Stimulated activated naive CD4-positive, alpha-beta T cell (primary cell): Measurements from ENCODE around the gene TAF8.
"Not testable (repeated sequence)": the region's sequence is repeated elsewhere in the genome, so short reads cannot be mapped to it uniquely, and the experiment has no call there.

Experiments used
- DNase-seq, 6 experiments: peaks; one replicate each; lab custom pipeline; 2025; lab: John Stamatoyannopoulos, UW

Gene TAF8

GRCh38 chr6:42029062-42029685, 21.1 kb upstream of the TAF8 start:
- DNase-seq, result no peak

- no peak for DNase-seq
Observed at GRCh38 chr6:42029881-42030280, 20.4 kb upstream of the TAF8 start.

DNA sequence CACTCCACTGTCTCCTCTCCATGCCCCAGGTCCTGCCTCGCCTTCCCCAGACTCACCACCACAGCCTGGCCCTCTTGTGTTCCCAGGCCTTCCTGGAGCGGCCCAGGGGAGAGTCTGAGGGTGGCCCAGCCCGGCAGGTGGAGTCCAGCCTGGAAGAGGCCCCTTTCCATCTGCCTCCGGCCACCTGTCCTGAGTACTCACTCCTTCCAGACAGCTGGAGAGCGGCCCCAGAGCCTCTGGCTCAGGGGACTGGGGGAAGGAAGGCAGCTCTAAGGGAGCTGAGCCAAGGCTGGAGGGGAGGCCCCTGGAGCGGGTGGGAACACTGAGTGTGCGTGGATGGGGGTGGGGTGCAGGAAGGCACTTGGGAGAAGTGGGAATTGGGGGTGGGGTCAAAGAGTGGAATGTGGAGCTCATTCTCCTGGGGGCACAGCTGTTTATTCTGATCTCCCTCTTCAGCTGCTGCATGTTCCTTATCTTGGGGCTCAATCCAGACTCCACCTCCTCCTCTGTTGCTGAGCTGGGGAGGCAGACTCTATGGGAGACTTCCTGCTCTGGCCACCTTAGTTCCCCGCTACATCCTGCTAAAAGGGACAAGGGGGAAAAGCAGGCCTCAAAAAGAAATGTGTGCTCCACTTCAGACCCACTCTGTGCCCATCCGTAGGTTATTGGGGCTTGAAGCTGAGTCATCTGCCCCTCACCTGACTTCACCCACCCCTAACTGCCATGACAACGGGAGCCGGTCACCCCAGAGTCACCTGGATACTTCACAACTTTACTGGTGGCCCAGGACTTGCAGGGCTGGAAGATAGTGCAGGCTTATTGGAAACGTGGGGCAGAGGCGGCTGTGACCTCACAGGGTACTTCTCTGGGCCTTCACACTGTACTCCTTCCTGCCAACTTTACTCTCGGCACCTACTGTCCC, 19.5 kb upstream of the TAF8 start:
- DNase-seq, result peak in 2 of 6 experiments; percentile 8 to 13

DNA sequence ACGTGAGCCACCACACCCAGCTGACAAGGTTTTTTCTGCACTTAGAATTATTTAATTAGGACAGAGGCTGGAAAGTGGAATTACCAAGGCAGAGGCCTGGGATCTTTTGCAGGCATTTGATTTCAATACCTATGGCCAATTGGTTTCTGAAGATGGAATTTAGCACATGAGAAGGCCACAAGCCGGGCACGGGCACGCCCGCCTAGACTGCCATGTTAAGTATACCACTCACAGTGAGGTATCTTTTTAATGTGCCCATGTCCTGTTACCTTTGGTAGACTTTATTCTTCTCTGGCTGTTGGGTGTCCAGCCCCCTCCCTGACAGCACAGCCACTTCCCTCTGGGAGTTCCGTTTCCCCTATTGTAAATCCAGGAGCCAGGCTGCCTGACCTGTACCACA, 18.0 kb upstream of the TAF8 start:
- DNase-seq, result no peak

DNA sequence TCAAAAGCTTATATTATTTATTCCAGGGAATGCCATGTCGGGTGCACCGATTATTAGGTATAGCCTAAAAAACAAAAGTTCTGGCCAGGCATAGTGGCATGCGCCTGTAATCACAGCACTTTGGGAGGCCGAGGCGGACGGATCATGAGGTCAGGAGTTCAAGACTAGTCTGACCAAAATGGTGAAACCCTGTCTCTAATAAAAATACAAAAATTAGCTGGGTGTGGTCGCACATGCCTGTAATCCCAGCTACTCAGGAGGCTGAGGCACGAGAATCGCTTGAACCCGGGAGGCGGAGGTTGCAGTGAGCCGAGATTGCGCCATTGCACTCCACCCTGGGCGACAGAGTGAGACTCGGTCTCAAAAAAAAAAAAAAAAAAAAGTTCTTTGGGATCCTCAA, 12.7 kb upstream of the TAF8 start:
- not testable (repeated sequence) for DNase-seq

DNA sequence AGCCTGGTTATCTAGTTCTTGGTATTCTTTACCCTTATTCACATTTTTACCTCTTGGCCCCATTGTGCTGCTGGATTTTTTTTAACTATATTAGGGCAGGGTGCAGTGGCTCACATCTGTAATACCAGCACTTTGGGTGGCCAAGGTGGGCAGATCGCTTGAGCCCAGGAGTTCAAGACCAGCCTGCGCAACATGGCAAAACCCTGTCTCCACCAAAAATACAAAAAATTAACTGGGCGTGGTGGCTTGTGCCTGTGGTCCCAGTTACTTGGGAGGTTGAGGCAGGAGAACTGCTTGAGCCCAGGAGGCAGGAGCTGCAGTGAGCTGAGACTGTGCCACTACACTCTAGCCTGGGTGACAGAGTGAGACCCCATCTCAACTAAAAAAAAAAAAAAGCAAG, 12.2 kb upstream of the TAF8 start:
- DNase-seq, result no peak

- DNase-seq, result no peak
Observed at GRCh38 chr6:42038811-42039408, 11.4 kb upstream of the TAF8 start.

GRCh38 chr6:42040856-42041480, 9.4 kb upstream of the TAF8 start:
- peak in 1 of 6 experiments; percentile 18 for DNase-seq

DNA sequence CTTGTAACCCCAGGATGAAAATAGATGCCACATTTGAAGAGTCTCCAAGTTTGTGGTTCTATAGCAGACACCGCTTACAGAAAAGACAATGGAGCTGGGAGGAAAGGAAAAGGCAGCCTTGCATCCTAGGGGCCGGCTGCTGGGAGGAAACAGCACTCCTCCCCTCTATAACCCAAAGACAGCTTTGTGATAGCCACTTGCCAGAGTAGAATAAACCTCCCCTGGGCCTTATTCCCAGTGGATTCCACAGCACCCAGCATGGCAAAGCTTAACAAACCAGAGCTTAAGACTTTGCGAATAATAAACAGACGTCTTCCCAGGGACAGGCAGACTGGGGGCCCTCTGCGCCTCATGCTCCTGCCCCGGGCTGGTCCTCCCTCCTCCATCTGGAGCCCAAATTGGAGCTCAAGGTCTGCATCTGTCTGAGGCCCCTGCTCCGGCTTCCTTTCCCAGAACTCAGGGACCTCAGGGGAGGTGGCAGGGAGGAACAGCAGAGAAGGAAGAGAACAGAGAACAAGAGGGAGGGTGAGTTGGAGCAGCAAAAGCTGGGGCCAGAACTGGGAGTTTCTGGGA, 8.8 kb upstream of the TAF8 start:
- DNase-seq, result no peak

GRCh38 chr6:42042108-42042507, 8.2 kb upstream of the TAF8 start:
- DNase-seq, result peak in 3 of 6 experiments; percentile 17 to 33 (median 27)

DNA sequence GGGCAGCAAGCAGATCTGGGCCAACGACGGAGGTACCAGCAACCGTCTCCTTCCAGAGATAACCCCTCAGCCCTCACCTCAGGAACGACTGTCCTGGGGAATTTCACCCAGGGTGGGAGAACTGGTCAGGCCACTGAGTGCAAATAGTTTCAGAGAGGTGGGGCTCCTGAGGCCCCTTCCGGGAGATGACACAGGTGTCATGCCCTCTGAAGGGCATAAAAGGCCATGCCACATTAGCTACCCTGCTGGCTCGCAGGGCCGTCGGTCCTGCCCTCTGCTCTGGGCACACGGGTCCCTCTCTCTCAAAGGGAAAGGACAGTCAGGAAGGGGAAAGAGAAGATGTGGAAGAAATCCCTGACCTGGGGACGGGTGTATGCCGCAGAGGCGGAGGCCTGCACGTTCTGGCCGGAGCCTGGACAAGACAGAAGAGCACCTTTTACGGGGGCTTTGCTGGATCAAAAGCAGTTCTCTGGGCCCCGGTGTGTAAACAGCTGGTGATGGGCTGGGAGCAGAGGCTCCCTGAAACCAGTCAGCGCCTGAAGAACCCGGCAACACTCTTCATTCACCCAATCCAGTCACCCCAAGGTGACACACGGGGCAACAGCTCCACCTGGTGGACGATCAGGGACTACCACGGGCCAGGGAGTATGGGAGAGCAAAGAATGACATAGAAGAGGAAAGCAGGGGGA, 6.4 kb upstream of the TAF8 start:
- DNase-seq, result peak; percentile 82 to 96 (median 91)

DNA sequence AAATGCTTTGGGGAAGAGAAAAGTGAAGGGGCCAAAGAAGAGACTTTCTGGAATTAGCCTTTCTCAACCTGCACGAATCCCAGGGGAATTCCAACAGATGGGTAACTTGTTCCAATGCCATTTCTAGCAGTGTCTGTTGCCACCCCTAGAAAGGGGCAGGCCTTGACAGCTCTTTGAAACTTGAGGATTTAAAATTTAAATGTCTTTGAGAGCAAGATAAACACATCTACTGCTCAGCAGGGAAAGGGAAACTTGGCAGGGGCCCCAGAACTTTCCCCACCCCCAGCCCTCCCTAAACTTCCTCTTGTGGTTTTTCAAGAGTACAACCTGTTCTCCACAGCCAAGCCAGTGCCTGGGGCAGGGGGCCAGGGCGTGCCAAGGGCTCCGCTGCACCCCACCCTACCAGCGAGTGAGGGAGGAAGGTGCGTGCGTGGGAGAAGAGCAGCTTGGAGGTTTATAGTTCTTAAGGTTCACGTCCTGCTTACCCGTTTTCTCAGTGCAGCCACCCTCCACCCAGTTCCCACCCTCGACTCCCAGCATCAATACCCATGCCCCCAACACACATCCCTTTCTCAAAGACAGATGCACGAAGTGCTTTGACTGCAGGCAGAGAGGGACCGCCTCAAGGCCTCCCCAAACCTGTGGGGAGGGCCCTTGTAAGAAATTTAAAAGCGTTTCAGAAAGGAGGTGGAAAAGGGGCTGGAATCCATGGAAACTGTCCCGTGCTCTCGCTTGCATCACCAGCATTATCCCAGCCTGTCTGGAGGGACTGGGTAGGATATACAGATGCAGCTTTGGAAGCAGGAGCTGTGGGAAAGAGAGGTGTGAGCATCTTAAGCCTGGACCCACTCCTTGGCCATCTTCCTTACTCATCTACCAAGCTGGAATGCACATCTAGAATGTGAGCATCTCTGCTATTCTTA, 4.5 kb upstream of the TAF8 start:
- peak; percentile 78 to 97 (median 90) for DNase-seq

- DNase-seq, result peak in 2 of 6 experiments; percentile 21 to 46
Observed at GRCh38 chr6:42046464-42047212, 3.7 kb upstream of the TAF8 start.

GRCh38 chr6:42047213-42047590, 3.1 kb upstream of the TAF8 start:
- DNase-seq, result no peak

DNA sequence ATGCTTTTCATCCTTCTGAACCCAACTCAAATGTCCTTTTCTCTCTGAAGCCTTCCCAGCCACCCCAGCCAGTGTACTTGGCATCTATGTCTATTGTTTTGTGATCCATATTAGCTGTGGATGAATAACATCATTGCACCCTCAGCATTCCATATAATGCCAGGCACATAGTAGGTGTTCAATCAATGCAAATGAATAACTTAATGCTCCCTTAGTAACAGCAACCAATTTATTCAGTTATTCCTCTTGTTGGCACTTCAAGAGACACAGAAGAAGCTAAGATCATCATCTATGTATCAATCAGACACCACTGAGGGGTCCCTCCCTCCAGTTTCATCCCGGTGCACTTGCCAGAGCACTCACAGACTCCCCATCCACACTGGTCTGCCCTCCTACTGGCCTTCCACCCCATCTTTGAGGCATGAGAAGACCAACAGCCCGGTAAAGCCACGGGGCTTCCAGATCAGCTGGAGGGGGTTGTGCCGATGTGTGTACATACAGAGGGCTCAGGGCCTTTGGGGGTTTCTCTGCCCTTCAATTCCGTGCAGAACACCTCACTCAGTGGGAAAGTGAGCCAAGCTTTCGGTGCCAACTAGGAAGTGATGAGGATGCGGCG, 2.4 kb upstream of the TAF8 start:
- peak in 4 of 6 experiments; percentile 28 to 62 (median 40) for DNase-seq

DNA sequence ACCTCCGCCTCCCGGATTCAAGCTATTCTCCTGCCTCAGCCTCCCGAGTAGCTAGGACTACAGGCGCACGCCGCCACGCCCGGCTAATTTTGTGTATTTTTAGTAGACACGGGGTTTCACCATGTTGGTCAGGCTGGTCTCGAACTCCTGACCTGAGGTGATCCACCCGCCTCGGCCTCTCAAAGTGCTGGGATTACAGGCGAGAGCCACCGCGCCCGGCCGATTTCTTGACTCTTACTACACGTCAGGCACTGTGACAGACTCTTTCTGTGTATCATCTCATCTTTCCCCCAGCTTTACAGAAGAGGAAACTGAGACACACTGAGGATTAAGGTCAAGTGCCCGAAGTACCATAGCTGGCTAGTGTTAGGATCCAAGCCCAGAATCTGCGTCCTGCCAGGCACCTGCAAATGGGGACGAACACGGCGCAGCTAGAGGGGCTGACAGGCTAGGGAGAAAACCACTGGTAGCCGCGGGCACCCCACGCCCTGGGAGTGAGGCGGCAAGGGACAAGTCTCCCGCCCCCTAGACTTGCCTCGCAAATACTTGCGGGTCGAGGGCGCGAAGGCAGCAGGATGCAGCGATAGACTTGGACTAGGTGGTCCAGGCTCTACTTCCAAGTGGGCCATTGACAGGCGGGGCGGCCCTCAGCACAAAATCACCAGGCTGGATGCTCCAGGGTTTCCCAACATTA, 1.1 kb upstream of the TAF8 start:
- DNase-seq, result peak in 4 of 6 experiments; percentile 14 to 57 (median 47)

DNA sequence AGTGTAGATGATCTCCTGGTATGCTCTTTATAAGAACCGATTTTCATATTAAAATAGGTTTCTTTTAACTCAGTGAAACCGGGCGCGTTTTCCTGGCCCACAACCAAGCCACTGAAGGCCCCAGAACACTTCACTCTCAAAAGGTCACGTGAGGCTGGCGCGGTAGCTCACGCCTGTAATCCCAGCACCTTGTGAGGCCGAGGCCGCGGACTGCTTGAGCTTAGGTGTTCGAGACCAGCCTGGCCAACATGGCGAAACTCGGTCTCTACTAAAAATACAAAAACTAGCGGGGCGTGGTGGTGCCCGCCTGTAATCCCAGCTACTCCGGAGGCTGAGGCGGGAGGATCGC, 402 bp upstream of the TAF8 start:
- DNase-seq, result peak in 3 of 6 experiments; percentile 60 to 63 (median 60)

GRCh38 chr6:42051268-42051653, 937 bp downstream of the TAF8 start:
- no peak for DNase-seq

DNA sequence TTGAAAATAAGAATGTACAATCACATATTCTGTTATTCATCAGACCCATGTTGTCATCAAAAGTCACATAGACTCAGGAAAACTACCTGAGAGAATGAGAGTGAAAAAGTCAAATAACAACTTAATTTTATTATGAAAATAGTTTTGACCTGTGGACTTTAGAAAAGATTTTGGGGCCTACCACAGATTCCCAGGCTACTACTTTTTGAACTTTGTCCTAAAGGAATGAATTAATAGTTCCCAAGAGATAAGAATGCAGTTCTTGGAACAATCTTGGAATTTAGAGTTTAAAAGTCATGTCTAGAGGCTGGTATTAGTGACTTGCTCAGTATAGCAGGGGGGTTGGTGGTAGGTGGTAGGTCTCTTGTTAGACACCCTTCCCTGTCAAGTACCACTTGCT, 3.3 kb downstream of the TAF8 start:
- no peak for DNase-seq
